Stimulated activated CD4-positive, alpha-beta T cell treated with anti-CD3 and anti-CD28 coated beads, Interleukin-2, amount 100 ng/mL, for 24 hours (primary cell): Measurements from ENCODE around the gene KCNQ1OT1.

ENCODE experiments used
- DNase-seq, 2 donors: peaks; one replicate each; pipeline ENCODE4 v3.0.0-alpha.2; 2020

KCNQ1OT1 gene

DNA sequence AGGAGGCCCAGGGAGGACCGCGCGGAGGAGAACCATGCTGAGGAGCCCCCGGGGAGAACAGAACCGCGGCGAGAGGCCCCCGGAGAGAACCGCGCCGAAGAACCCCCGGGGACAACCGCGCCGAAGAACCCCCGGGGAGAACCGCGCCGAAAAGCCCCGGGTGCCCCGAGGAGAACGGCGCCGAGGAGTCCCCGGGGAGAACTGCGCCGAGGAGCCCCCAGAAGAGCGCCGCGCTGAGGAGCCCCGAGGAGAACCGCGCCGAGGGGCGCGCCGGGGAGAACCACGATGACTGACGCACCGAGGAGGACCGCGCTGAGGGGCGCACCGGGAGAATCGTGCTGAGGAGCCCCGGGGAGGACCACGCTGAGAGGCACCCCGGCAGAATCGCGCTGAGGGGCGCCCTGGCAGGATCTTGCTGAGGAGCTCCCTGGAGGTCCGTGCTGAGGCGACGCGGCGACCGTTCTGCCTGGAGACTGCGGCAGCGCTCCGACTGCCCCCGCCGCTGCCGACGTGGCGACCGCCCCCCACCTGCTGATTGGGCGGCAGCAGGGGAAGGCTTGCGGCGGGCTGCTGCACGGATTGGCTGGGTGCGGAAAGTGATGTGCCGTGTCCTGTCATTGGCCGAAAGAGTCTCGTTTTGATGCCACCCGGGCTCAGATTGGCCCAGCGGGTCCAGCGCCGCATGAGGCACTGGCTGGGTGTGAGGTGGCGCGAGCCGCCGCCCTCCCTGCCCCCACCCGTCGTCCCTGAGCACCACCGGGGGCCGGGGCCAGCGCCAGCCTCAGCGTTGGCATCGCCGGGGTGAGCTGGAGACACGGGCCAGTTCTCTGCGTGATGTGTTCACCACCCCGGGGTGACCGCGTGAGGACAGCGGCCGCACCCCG is at the start of gene KCNQ1OT1:
Gene KCNQ1OT1 (minus strand): TSS at position 464 of the 884 bp plus-strand sequence.
- DNase-seq, result peak; percentile 82 to 83

DNA sequence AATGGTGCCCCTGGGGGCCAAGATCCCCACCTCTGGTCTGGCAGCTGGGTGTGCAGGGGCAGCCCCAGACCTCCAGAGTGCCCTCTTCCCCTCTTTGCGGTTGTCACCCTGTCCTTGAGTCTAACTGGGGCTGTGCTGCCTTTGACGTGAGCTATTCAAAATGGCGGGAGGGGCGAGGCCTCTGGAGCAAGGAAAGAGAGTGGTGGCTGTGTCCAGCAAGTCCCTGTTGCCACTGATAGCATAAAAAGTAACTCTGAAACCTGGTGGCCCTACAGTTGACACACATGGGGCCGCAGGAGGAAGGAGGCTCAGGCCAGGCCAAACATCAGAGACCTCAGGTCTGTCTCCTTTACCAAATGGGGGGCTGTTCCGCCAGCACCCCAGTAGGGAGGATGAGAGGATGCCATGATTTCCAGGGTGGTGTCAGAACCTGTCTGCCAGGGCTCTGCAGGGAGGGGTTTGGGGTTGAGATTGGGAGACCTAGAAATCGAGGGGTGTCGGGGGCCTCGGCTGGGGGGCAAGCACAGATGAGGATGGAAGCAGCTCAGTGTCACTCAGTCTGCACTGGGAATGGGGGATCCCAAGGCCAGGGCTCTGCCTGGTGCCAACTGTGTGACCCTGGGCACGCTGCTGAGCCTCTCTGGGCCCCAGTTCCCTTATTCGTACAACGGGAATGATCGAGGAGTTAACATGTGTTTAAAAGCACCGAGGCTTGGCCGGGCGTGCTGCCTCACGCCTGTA is 49.2 kb upstream of the KCNQ1OT1 start:
- DNase-seq, result no peak

DNA sequence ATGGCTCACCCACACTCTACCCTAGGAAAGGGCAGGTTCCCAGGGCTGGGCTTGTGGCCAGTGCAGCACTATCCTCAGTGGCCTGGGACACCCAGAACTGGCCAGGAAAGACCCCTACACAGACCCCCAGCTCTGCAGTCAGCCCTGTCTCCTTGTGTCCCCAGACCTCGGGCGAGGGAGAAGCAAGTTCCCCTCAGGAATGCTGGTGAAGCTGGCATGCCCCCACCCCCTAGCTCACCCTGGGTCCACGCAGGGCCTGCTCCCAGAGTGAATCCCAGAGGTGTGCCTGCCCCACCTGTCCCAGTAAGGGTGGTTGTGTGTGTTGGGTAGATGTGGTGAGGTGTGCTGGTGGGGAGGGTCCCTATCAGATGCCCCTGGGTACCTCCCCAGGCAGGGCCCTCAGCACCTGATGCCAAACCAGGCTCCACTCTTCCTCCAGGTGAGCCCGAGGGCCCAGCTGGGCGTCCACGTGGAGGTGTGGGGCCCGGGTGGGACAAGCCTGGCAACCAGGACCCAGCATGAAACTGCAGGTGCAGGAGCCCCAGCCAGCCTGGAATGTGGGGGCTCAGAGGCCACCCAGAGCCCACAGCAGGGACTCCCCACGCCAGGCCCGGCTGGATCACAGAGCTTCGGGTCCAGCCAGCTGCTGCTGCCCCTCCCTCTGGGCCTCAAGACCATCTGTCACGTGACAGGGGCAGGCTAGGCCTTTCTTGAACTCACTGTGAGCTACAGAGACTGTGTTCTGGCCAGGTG is 48.4 kb upstream of the KCNQ1OT1 start:
- no peak for DNase-seq

DNA sequence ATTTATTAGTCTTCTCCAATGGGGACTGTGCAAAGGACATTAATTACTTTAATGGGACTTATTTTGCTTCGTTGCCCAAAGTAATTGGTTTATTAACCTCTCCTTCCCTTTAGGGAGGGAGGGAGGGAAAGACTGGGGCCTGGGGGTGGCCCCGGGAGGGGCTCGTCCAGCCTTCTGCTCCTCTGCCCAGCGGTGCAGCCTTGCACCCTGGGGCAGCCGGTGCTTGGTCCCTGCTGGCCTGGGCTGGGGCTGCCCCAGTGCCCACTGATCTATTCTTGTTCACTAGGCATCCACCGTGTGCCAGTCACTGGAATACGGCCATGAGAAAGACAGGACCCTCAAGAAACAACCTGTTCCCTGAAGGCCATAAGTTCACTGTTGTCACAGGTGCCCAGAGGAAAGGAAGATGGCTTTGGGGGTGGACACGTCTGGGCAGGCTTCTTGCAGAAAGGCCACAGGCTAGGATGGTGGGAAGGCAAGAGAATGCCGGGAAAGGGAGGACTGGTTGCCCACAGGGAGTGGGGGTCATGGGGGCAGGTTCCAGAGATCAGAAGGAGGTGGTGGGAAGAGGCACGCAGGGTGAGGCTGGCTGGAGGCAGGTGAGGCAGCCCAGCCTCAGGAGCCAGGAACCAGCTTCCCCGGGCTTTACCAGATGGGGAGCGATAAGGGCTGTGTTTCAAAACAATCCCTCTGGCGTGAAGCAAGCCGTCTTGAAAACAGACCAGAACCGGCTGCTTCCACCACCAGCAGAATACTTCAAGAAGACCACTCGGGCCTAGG is 47.6 kb upstream of the KCNQ1OT1 start:
- no peak for DNase-seq

DNA sequence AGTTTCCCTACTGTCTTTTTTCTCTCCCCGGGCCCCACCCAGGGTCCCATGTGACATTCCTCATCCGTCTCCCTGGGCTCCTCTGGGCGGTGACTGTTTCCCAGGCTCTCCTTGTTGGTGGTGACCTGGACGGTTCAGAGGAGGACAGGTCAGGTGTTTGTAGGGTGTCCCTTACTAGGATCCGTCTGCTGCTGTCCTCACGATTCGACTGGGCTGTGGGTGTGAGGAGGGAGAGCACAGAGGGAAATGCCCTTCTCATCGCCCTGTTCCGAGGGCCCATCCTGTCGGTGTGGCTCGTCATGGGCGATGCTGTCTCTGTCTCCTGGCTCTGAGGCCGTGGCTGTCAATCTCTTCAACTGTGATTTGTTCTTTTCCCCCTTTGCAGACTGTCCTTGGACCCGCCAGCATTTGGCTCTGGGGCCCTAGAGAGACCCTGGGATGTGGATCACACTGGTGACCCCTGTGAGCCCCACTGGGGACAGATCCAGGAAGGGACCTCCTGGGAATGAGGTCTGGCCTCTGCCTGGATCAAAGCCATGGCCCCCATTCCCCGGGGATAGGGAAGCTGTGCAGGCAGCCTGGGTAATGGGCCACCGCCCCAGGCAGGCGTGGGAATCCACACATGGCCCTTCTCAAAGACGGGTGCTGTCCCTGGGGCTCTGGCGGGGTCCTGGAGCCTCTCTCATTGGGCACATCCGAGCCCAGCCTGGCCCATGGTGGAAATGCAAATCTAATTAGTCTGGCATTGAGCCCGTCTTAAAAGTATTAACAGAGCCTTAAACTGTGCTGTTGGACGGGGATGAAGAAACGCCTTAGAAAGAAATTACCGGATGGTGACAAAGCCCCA is 46.8 kb upstream of the KCNQ1OT1 start:
- DNase-seq, result no peak

DNA sequence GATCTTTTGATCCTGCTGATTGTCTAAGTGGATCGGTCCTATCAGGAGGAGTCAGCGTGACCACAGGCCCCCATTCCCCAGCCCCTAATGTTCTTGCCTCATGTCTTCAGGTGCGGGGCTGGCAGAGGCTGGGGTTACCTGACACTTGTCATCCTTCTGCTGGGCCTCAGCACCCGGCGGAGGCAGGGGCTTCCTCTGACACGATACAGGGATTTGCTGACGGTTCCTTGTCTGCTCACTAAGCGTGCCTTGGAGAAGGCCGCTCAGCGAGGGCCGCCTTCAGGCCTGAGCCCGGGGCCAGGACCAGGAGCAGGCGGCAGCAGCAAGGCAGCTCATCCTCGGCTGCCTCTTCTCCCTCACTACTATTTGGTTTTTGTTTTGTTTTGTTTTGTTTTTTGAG is 45.7 kb upstream of the KCNQ1OT1 start:
- no peak for DNase-seq

DNA sequence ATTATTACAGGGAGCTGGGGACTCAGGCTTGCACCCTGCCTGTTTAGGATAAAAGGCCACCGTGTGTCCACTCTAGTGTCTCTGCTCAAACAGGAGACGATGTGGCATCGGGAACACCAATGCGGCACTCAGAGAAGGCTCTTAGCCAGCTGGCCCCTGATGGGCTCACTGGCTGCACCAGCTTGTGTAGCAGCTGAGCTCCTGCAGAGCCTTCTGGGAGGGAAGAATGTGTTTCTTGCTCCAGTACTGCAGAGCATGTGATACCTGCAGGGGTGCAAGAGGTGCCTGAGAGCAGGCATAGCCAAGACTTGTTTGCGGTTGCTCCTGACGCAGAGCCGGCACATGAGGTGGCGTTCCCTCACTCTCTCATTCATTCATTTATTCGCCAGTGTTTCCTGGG is 44.4 kb upstream of the KCNQ1OT1 start:
- DNase-seq, result no peak

DNA sequence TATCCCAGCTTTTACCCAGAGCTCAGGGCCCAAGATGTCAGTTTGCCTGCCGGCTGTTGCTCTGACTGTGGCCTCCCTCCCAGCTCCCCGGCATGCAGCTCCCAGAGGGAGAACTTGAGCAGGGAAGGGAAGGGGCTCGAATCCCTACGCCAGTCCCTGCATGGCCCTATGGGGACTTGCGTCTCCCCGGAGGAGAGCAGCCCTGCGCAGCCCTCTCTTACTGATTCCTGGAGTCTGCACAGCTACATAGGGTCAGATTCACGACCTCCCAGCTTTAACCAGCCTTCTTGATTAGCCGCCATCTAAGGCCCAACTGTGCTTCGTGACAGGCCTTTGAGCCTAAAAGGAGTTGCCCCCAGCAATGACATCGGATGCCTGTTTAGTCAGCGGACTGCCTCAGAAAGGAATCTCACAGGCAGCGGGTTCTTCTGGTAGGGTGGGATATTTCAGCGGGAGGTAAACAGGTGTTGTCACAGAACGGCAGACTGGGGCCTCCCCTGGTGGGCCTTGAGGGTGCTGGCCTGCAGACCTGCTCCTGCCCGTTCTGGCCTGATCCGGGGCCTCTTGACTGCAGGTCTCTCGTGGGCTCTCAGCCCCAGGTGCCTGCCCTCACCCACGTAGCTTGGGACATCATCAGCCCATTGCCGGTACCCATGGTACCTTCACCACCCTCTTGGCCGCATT is 43.8 kb upstream of the KCNQ1OT1 start:
- DNase-seq, result no peak

DNA sequence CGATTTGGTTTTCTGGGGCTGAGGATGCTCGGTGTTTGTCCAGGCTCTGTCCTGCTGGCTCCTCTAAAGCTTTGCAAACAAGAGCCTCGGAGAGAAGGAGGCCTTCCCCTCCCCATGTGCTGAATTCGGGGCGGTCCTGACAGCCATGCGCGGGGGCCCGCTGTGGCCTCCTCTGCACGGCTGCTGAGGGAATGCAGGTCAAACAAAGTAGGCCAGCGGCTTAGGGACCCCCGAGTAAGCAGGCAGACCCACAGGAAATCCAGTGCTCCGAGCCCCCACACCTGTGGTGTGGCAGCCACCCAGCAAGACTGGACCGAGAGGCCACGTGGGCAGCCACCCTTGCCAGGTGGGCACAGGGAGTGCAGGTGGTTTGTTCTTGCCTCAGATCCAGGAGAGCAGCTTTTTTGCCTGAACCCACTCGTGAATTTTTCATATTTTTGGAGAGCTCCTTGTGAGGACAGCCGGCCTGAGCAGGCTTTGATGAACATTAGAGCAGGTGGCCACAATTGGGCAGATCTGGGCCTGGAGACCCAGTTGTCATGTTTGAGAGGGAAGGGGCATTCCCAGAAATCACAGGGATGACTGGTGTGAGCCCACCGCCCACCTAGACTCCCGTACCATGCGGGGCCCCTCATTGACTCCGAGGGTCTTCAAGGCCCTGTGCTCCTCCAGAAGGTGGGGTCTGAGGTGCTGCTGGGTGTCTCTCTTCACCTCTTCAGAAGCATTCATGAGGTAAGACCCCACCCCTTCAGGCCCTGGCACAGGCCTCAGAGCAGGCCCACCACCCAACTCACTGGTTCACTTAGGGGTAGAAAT is 43.0 kb upstream of the KCNQ1OT1 start:
- DNase-seq, result no peak

DNA sequence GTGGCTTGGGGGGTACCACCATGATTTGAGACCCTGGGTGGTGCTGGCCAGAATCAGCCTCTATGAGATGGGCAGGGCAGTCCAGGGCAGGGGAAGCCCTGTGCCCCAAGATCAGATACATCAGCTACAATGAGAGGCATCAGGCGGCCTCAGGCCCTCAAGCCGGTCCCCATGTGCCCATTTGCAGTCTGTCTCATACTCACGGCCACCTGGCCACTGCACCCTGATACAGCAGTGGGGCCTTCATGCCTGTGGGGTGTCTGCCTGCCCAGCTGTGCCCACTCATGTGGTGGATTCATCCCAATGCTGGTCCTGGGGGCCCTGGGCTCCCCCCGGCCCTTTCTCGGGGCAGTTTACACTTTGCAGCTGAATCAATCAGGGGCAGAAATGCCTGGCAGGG is 42.4 kb upstream of the KCNQ1OT1 start:
- DNase-seq, result no peak

DNA sequence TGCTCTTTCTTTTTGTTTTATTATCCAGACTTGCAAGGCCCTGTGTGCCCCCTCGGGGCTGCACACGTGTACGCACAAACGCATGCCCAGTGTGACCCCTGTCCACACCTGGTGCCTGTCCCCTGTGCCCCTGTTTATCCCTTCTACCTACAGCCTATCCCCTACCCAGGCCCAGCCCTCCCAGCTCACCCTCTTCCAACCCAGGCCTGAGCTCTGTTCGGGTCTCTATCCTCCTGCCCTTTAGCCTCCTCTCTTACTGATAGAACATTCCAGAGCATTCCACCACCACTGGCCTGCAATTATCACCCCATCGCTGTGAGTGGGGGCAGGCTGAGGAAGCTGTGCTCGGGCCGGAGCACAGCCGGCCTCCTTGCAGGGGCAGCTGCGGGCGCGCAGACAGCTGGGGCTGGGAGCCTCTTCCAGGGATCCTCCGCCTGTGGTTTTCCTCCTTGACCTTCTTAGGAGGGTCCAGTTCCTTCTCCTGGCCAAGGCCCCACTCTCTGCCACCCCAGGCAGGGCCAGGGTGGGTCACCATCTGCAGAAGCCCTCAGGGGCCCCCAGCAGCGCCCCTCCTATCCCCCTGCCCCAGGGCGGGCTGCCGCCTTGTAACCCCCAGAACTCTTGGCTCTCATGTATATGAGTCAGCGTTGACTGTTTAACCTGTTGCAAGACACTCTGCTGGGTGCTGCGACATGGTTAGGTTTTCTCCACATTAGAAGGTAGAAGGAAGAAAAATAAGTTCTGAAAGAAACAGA is 41.8 kb upstream of the KCNQ1OT1 start:
- DNase-seq, result no peak

DNA sequence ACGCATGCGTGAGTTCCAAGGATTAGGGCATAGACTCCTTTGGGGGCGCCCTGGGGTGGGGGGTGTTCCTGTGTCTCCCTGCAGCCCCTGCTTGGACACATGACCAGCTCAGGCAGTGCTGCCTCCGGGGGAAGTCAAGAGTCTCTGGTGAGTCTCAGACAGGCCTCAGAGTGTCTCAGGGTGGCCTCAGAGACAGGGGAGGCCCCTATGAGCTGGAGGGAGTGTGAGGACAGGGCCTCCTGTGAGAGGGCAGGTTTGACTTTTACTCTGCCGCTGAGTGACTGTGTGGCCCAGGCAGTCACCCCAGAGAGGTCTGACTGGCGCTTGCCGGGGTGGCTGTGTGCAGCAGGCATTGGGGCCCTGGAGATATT is 41.2 kb upstream of the KCNQ1OT1 start:
- no peak for DNase-seq

DNA sequence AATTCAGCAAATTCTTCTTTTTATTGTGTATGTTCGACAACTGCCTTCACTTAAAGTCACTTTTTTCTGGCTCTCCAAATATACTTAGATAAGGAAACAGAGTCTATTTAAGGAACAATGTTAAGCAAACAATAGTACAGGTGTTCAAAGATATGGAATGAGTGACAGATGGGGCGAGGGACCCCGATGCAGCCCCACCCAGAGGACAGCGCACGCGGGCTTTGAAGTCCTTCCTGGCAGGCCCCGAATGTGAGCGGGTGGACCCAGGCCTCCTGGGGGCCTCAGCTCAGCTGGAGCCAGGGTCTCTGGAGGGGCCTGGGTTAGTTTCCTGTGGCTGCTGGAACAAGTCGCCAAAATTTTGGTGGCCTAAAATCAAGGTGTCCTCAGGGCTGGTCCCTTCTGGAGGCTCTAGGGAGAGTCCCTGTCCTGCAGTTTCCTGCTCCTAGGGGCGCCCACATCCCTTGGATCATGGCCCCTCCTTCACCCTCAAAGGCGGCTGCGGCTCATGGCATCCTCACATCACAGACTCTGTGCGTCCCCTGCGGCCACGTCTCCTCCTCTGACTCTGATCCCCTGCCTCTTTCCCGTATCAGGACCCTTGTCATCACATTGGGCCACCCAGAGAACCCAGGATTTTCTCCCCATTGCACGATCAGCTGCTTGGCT is 40.6 kb upstream of the KCNQ1OT1 start:
- DNase-seq, result no peak

DNA sequence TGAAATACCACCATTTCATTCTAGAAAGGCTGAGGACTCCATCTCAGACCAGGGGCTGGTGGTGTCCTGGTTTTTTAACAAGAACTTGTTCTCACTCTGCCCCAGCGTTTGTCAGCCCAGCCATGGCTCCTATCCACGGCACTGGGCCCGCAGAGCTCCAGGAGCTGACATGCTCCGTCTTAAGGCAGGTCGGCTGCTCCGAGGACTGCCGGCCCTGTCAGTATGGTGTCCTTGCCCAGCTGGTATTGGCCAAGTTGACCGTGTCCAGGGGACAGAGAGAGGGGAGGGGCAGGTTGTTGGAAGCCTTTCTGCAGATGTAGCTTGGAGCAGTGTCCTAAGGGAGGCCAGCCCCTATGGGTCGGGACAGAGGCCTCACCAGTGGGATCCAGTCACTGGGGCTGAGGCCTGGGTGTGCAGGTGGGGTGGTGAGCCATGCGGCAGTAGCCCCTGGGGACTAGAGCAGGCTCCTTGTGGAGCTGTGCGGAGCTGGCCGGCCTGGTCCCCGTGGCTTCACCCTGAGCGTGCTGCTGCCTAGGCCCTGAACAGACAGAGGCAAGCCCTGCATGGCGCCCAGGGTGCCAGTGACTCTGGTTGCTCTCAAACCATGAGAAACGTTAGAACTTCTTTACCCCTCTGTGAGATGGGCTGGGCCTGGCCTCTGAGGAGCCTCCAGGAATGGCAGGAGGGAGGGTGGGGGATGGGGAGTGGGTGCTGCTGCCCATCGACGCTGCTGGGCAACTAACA is 39.9 kb upstream of the KCNQ1OT1 start:
- no peak for DNase-seq

DNA sequence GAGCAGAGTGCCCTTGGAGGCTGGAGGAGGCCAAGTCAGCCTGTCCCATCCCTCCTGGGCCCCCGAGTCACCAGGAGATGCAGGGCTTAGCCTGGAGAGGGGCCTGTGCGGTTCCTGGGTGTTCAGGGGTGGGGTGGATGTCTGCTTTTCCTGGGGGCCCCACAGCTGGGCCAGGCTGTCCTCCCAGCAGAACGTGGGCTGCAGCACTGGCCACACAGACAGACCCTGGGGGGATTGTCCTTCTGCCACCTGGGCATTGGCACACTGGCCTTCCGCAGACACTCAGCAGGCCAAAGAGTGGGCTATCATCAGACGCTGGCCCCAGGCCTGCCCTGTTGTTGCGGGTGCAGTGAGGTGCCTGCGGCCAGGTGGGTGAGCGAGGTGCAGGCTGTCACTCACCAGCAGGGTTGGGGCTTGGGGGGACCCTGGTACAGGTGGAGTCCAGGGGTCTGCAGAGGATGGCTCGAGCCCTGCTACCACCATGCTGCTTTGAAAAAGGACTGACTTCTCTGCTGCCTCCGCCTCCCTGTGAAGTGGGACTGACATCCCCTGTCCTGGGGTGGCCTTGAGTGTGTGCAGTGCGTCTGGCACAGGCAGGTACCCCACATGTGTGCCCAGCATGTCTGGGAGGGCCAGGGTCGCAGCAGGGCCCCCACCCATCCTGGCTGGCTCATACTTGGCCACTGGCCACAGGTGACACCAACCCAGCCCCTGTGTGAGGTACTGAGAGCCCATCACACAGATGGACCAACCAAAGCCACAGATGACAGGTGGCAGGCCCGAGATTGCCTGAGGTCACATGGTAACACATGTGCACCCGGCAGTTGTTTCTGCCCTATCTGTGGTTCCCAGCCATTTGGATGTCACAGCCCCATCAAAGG is 39.0 kb upstream of the KCNQ1OT1 start:
- DNase-seq, result no peak

DNA sequence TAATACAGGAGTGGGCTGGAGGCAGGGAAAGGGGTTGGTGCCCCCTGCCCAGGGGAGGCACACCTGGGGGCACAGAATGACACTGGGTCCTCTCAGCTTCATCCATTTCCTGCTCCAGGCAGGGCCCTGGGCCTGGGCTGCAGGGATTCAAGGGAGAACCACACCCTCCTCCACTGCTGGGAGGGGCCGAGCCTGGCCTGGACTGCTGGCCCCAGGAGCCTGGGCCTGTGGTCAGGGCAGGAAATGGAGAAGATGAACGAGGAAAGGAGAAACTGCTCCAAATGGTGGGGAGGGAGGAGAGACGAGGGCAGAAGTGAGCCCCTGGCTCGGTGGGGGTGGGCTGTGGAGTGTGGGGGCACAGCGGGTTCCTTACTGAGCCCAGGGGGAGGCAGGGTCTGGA is 38.1 kb upstream of the KCNQ1OT1 start:
- DNase-seq, result no peak

DNA sequence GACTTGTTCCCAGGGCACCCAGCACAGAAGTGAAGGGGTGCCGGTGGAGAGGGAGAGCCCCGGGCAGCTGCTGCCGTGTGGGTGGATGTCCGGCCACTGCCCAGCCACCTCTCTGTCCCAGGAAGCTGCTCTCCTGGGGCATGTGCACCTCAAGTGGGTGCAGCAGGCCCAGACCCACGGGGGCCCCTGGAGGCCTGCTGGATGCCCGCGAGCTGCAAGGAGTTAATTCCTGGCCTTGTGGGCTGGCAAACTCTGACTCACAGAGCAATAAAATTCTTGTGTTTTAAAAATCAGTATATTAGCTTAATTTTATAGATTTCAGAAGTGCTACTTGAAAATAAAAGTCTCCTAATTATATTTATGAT is 37.4 kb upstream of the KCNQ1OT1 start:
- no peak for DNase-seq
